ENCODE measurements around the gene MRPL10.

Gene MRPL10

DNA sequence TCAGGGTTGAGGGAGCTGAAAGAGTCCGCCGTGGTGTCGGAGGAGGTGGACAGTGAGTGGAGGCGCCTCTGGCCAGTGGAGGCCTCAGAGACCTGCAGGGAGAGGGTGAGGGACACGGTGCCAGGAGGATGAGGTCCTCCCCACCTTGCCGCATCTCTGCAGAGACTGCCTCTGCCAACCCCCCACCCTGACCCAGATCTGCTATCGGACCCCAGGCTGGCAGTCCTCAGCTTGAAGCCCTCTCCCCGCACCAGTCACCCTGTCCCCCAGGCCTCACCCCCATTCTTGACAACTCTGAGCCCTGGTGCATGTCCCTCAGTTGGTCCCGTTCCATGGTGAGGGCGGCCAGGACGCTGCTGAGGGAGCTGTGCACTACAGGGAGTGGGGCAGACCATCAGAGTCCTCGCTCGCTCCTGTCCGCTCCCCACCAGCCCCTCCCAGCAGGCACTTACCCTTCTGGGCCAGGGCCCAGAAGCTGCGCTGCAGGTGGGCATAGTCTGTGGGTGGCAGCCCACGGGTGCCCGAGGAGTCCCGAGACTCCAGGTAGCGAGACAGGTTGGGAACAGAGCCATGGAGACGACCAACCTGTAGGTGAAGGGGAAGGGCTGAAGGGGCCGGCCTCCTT lies 15.1 kb downstream of the MRPL10 start:
- Histone ChIP-seq H3K27me3 (ENCODE audit: control insufficient read depth, insufficient read depth, low read length) (no peaks in the 10 kb centered on the region), H3K4me1 (ENCODE audit: control insufficient read depth, low read depth, low read length) (no peaks in the 10 kb centered on the region), H3K9ac (ENCODE audit: low read length) (no peak overlapping the region), H3K27ac (ENCODE audit: low read length) (no peak overlapping the region), H3K36me3 (ENCODE audit: control insufficient read depth, low read depth, low read length) (no peaks in the 10 kb centered on the region), H3K4me3 (ENCODE audit: low read length) (no peak overlapping the region), H3K9me3 (ENCODE audit: control insufficient read depth, low read depth, low read length) (no peaks in the 10 kb centered on the region)

- no peak overlapping the region for H3K4me3 ChIP-seq (ENCODE audit: low read length)
- H3K9ac ChIP-seq (ENCODE audit: low read length): no peak overlapping the region
- no peaks in the 10 kb centered on the region for H3K27me3 ChIP-seq (ENCODE audit: control insufficient read depth, insufficient read depth, low read length)
- no peak overlapping the region for H3K27ac ChIP-seq (ENCODE audit: low read length)
- no peaks in the 10 kb centered on the region for H3K9me3 ChIP-seq (ENCODE audit: control insufficient read depth, low read depth, low read length)
- no peaks in the 10 kb centered on the region for H3K36me3 ChIP-seq (ENCODE audit: control insufficient read depth, low read depth, low read length)
- H3K4me1 ChIP-seq (ENCODE audit: control insufficient read depth, low read depth, low read length): no peaks in the 10 kb centered on the region
These were observed 16.0 kb downstream of the MRPL10 start for GRCh38 chr17:47815106-47815918.

GRCh38 chr17:47813512-47814031 lies 17.8 kb downstream of the MRPL10 start:
- H3K27me3 ChIP-seq (ENCODE audit: control insufficient read depth, insufficient read depth, low read length): no peaks in the 10 kb centered on the region
- no peaks in the 10 kb centered on the region for H3K4me1 ChIP-seq (ENCODE audit: control insufficient read depth, low read depth, low read length)
- H3K27ac ChIP-seq (ENCODE audit: low read length): no peak overlapping the region
- no peaks in the 10 kb centered on the region for H3K9me3 ChIP-seq (ENCODE audit: control insufficient read depth, low read depth, low read length)
- no peak overlapping the region for H3K4me3 ChIP-seq (ENCODE audit: low read length)
- peaks cover 4% of the 10 kb centered on the region for H3K36me3 ChIP-seq (ENCODE audit: control insufficient read depth, low read depth, low read length)
- H3K9ac ChIP-seq (ENCODE audit: low read length): no peak overlapping the region

- H3K9ac ChIP-seq (ENCODE audit: low read length): no peak overlapping the region
- H3K36me3 ChIP-seq (ENCODE audit: control insufficient read depth, low read depth, low read length): peaks cover 4% of the 10 kb centered on the region
- no peak overlapping the region for H3K4me3 ChIP-seq (ENCODE audit: low read length)
- H3K27me3 ChIP-seq (ENCODE audit: control insufficient read depth, insufficient read depth, low read length): no peaks in the 10 kb centered on the region
- no peak overlapping the region for H3K27ac ChIP-seq (ENCODE audit: low read length)
- H3K9me3 ChIP-seq (ENCODE audit: control insufficient read depth, low read depth, low read length): no peaks in the 10 kb centered on the region
- no peaks in the 10 kb centered on the region for H3K4me1 ChIP-seq (ENCODE audit: control insufficient read depth, low read depth, low read length)
These were observed 18.3 kb downstream of the MRPL10 start for GRCh38 chr17:47813077-47813476.

DNA sequence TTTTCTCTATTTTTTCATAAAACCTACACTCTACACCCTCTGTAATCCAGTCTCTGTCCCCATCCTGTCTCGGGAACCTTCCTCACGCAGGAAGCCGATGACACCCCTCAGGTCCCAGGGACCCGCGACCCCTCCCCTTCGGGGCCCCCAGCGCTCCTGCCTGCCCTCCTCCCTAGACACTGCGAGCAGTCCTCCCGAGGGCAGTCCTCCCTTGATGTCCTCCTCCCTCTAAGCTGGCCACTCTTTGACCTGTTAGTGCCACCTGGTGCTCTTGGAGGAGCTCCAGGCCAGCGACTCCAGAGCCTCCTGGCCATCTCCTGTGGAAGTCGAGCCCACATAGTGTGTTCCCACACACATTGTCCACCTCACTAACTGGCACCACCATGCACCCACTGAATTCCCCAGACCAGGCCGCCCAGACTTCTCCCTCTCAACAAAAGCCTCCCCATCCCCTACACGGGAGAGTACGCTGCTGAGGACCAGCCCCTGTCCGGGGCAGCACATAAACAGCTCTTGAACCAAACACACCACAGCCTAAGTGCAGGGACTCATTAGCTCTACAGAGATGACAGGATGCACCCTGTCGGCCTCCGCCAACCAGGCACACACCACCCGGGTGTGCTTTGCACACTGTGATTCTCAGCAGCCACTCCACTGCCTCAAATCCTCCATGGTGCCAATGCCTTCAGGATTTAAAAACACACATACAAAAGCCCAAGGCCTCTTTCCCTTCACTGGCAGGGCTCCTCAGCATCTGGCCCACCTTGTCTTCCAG lies 19.0 kb downstream of the MRPL10 start:
- H3K4me1 ChIP-seq (ENCODE audit: control insufficient read depth, low read depth, low read length): no peaks in the 10 kb centered on the region
- no peaks in the 10 kb centered on the region for H3K27me3 ChIP-seq (ENCODE audit: control insufficient read depth, insufficient read depth, low read length)
- H3K9ac ChIP-seq (ENCODE audit: low read length): no peak overlapping the region
- no peak overlapping the region for H3K27ac ChIP-seq (ENCODE audit: low read length)
- peaks cover 4% of the 10 kb centered on the region for H3K36me3 ChIP-seq (ENCODE audit: control insufficient read depth, low read depth, low read length)
- H3K4me3 ChIP-seq (ENCODE audit: low read length): no peak overlapping the region
- no peaks in the 10 kb centered on the region for H3K9me3 ChIP-seq (ENCODE audit: control insufficient read depth, low read depth, low read length)

DNA sequence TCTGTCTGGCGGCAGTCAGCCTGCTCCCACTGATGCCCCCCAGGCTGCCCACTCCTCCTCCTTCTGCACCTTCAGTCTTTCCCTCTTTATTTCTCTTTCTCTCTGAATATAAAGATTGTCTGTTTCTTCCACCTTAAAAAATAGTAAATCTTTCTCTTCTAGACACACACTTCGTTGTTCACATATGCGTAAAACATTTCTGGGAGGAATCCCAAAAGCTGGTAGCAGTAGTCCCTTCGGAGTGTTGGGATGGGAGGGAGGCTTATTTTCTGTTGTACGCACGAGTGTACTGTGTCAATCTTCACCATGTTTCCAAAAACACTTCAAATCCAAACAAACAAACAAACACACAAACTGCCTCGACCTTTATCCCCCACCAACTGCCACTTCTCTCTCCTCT lies 19.6 kb downstream of the MRPL10 start:
- Histone ChIP-seq H3K9ac (ENCODE audit: low read length) (no peak overlapping the region), H3K27me3 (ENCODE audit: control insufficient read depth, insufficient read depth, low read length) (no peaks in the 10 kb centered on the region), H3K36me3 (ENCODE audit: control insufficient read depth, low read depth, low read length) (peaks cover 4% of the 10 kb centered on the region), H3K4me1 (ENCODE audit: control insufficient read depth, low read depth, low read length) (no peaks in the 10 kb centered on the region), H3K4me3 (ENCODE audit: low read length) (no peak overlapping the region), H3K9me3 (ENCODE audit: control insufficient read depth, low read depth, low read length) (no peaks in the 10 kb centered on the region), H3K27ac (ENCODE audit: low read length) (no peak overlapping the region)

DNA sequence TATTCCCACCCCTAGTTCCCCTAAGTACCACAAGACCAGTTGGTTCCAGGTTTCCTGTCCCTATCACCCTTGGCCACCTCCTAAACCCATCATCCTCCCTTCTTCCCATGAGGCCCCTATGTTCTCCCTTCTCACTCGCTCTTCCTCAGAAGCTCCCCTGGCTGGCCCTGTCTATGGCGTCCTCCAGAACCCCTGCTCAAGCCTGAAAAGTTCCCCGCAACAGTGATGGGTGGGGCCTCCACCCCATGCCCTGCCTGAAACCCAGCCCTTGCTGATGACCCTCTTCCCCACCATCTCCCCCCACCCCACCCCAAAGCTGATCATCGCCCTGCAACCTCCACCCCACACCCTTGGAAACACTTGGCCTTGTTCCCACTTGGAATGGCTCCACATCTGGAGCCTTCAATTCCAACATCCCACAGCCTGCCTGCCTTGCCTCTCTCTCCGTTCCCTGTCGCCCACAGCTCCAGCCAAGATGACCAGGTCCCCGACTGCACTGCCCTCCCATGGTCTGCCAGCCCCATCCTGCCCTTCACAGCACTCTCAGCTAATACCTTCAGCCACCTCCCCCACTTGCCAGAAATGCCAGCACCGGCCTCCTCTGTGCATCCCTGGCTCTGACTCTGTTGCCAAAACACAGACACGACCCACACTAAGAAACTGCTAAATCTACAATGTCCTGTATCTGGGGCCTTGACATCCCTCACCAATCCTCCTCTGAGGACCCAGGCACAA lies 20.3 kb downstream of the MRPL10 start:
- Histone ChIP-seq H3K27me3 (ENCODE audit: control insufficient read depth, insufficient read depth, low read length) (no peaks in the 10 kb centered on the region), H3K4me3 (ENCODE audit: low read length) (no peak overlapping the region), H3K36me3 (ENCODE audit: control insufficient read depth, low read depth, low read length) (peaks cover 4% of the 10 kb centered on the region), H3K27ac (ENCODE audit: low read length) (no peak overlapping the region), H3K4me1 (ENCODE audit: control insufficient read depth, low read depth, low read length) (no peaks in the 10 kb centered on the region), H3K9me3 (ENCODE audit: control insufficient read depth, low read depth, low read length) (no peaks in the 10 kb centered on the region), H3K9ac (ENCODE audit: low read length) (no peak overlapping the region)

- H3K9ac ChIP-seq (ENCODE audit: low read length): no peak overlapping the region
- no peaks in the 10 kb centered on the region for H3K4me1 ChIP-seq (ENCODE audit: control insufficient read depth, low read depth, low read length)
- H3K36me3 ChIP-seq (ENCODE audit: control insufficient read depth, low read depth, low read length): peaks cover 4% of the 10 kb centered on the region
- no peaks in the 10 kb centered on the region for H3K27me3 ChIP-seq (ENCODE audit: control insufficient read depth, insufficient read depth, low read length)
- no peak overlapping the region for H3K4me3 ChIP-seq (ENCODE audit: low read length)
- H3K27ac ChIP-seq (ENCODE audit: low read length): no peak overlapping the region
- no peaks in the 10 kb centered on the region for H3K9me3 ChIP-seq (ENCODE audit: control insufficient read depth, low read depth, low read length)
These were observed 21.0 kb downstream of the MRPL10 start for GRCh38 chr17:47810200-47810821.

DNA sequence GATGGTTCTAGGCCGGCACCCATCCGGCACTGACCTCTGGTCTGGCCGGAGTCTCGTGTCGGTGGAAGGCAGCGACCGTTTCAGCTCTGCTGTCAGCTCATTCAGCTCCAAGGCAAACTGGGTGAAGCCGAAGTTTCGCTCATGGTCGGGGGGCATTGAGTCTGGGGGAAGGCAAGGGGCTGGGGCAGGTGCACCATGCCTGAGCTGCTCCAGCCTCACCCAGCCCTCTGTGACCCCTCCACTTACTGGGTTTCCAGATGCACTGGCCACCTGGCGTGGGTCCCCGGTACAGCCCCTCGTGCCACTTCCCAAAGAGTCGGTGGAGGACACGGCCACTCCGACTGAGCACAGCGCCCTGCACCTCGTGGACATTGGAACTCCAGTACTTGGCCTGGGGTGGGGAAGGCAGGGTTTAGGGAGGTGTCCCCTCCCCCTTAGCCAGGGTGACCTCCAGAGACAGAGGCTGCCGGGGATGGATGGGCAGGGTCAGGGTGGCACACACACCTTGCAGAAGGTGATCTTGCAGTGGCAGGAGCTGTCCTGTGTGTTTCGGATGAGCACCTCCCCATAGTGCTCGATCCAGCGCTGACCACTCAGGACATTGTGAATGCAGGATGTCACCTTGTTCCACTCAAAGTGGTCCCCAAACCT lies 22.4 kb downstream of the MRPL10 start:
- Histone ChIP-seq H3K4me1 (ENCODE audit: control insufficient read depth, low read depth, low read length) (no peaks in the 10 kb centered on the region), H3K4me3 (ENCODE audit: low read length) (no peak overlapping the region), H3K27ac (ENCODE audit: low read length) (no peak overlapping the region), H3K9me3 (ENCODE audit: control insufficient read depth, low read depth, low read length) (no peaks in the 10 kb centered on the region), H3K27me3 (ENCODE audit: control insufficient read depth, insufficient read depth, low read length) (no peaks in the 10 kb centered on the region), H3K9ac (ENCODE audit: low read length) (no peak overlapping the region), H3K36me3 (ENCODE audit: control insufficient read depth, low read depth, low read length) (peaks cover 4% of the 10 kb centered on the region)

GRCh38 chr17:47808036-47808829 lies 23.1 kb downstream of the MRPL10 start:
- peaks cover 4% of the 10 kb centered on the region for H3K36me3 ChIP-seq (ENCODE audit: control insufficient read depth, low read depth, low read length)
- H3K4me3 ChIP-seq (ENCODE audit: low read length): no peak overlapping the region
- no peaks in the 10 kb centered on the region for H3K4me1 ChIP-seq (ENCODE audit: control insufficient read depth, low read depth, low read length)
- no peak overlapping the region for H3K9ac ChIP-seq (ENCODE audit: low read length)
- H3K27me3 ChIP-seq (ENCODE audit: control insufficient read depth, insufficient read depth, low read length): no peaks in the 10 kb centered on the region
- no peaks in the 10 kb centered on the region for H3K9me3 ChIP-seq (ENCODE audit: control insufficient read depth, low read depth, low read length)
- no peak overlapping the region for H3K27ac ChIP-seq (ENCODE audit: low read length)

Data from iPS-18a (cell line).